ENCODE data around the gene ALDH1A3.

- TF ChIP-seq GATA1 (IDR thresholded peaks at IDR 0.05; ENCODE audit: low read depth, low read length) (no peak), POLR2A (IDR thresholded peaks at IDR 0.05; ENCODE audit: low read length) (no peak)
Measured at GRCh38 chr15:100877551-100877950, 2.1 kb upstream of the ALDH1A3 start.

Data from erythroblast (primary cell).